OCI-LY7 (cell line): Measurements from ENCODE around the gene TEX22.

Source experiments
- EZH2phosphoT487 ChIP-seq: fragments of 200-600 bp; sonication (generic); IDR thresholded peaks from 2 replicates; pipeline ENCODE4 v1.6.1; 2018; ENCODE audit warnings: low read depth, borderline replicate concordance, mild to moderate bottlenecking, mixed run types, antibody characterized with exemption, low read length, moderate library complexity, mixed read lengths
- TF ChIP-seq, protein P1 (sequence below): fragments of 200-600 bp; sonication (generic); conservative IDR thresholded peaks from 2 replicates; pipeline ENCODE4 v1.5.1; 2014; ENCODE audit warnings: mild to moderate bottlenecking, antibody characterized with exemption, low read length, moderate library complexity, mixed read lengths

DNA sequence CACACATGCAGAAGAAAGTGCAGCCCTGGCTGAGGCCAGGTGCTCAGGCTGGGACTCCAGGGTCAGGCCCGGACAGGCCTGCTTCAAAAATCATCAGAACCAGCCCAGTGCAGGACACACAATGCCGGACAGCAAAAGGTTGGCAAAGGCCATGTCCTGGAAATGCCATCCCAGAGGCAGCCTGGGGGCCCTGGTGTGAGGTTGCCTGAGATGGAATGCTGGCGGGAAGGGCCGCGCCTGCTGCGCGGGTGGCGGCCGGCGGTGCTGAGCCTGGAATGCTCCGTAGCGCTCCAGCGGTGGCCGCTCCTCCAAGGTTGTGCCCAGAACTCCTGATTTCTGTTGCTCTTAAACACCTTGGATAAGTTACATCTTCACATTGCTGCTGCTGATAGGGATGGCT, 54.6 kb downstream of the TEX22 start:
- TF ChIP-seq, protein P1, sequence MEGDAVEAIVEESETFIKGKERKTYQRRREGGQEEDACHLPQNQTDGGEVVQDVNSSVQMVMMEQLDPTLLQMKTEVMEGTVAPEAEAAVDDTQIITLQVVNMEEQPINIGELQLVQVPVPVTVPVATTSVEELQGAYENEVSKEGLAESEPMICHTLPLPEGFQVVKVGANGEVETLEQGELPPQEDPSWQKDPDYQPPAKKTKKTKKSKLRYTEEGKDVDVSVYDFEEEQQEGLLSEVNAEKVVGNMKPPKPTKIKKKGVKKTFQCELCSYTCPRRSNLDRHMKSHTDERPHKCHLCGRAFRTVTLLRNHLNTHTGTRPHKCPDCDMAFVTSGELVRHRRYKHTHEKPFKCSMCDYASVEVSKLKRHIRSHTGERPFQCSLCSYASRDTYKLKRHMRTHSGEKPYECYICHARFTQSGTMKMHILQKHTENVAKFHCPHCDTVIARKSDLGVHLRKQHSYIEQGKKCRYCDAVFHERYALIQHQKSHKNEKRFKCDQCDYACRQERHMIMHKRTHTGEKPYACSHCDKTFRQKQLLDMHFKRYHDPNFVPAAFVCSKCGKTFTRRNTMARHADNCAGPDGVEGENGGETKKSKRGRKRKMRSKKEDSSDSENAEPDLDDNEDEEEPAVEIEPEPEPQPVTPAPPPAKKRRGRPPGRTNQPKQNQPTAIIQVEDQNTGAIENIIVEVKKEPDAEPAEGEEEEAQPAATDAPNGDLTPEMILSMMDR, result no peak
- no peak for TF ChIP-seq EZH2phosphoT487
